Calu3 (cell line): ENCODE measurements around the gene SP6. TPM values are rescaled to one million over a fixed set of nuclear protein-coding genes. Genes with fewer than 3 reads are reported as not detected.

Experiments used
- BruUV-seq: library from RNA; stranded (reverse); fragments of 400-500 nt; replicated peaks from 2 replicates; lab custom pipeline; 2021; lab: Mats Ljungman, UMichigan
- CTCF ChIA-PET: fragments of 300-600 bp; sonication (Branson Sonifier 250); formaldehyde crosslinking; loops from one replicate; lab custom pipeline; 2022; ENCODE audit warnings: antibody characterized with exemption; lab: Charles Lee
- DNase-seq: peaks from one replicate; pipeline ENCODE4 v3.0.0; 2022
- H3K27ac Mint-ChIP-seq: one replicate; pipeline ENCODE4 v1.8.0; 2022; ENCODE audit warnings: mixed read lengths; ENCODE audit not compliant: unreplicated experiment
- H3K27me3 Mint-ChIP-seq: one replicate; pipeline ENCODE4 v1.8.0; 2022; ENCODE audit warnings: mixed read lengths; ENCODE audit not compliant: unreplicated experiment
- H3K36me3 Mint-ChIP-seq: one replicate; pipeline ENCODE4 v1.8.0; 2022; ENCODE audit warnings: mild to moderate bottlenecking, moderate library complexity, mixed read lengths; ENCODE audit not compliant: insufficient read depth, unreplicated experiment
- H3K4me1 Mint-ChIP-seq: one replicate; pipeline ENCODE4 v1.8.0; 2022; ENCODE audit warnings: mild to moderate bottlenecking, low read depth, mixed read lengths; ENCODE audit not compliant: unreplicated experiment
- H3K4me3 Mint-ChIP-seq: one replicate; pipeline ENCODE4 v1.8.0; 2022; ENCODE audit warnings: mild to moderate bottlenecking, low read depth, moderate library complexity, mixed read lengths; ENCODE audit not compliant: unreplicated experiment
- H3K9me3 Mint-ChIP-seq: one replicate; pipeline ENCODE4 v1.8.0; 2022; ENCODE audit warnings: low read depth, mixed read lengths; ENCODE audit not compliant: unreplicated experiment
- CTCF ChIP-seq: fragments of 200-600 bp; IDR thresholded peaks from one replicate; pipeline ENCODE4 v1.8.0; 2022; ENCODE audit warnings: antibody characterized with exemption; ENCODE audit not compliant: unreplicated experiment
- intact Hi-C: fragments of 100-400 bp; cut with micrococcal nuclease; formaldehyde crosslinking; loops from one replicate; pipeline ENCODE4 v1.10.0; 2022; ENCODE audit not compliant: unreplicated experiment
- total RNA-seq: library from RNA; stranded (reverse); gene quantifications from 2 replicates; pipeline ENCODE4 v1.2.3, GENCODE V29; 2022

Gene SP6
- total RNA-seq, 1 experiment from 2014 or later, result 1.1 TPM

GRCh38 chr17:47830396-47831002 is 20.5 kb downstream of the SP6 start:
- Mint-ChIP-seq H3K4me3 (peak overlapping the region; percentile 95), H3K9me3 (no peaks in the 10 kb centered on the region), H3K4me1 (peaks cover 9% of the 10 kb centered on the region), H3K27me3 (no peaks in the 10 kb centered on the region), H3K36me3 (peaks cover 65% of the 10 kb centered on the region), H3K27ac (peak overlapping the region; percentile 89)
- intact Hi-C loops, result loop anchor here (1.0 kb wide), 1 partner anchor 54 kb away; no protein-coding TSS in a partner anchor
- CTCF ChIA-PET, result interaction anchor here (0.8 to 2.0 kb wide), 8 partner anchors 9 to 1846 kb away, joined by 3 to 18 read pairs (median 6); partner anchors contain the start of genes OSBPL7 and SCRN2
- no peak for TF ChIP-seq CTCF
- no TSS peak for BruUV-seq
- no peak for DNase-seq

- Mint-ChIP-seq H3K27me3 (no peaks in the 10 kb centered on the region), H3K4me1 (peaks cover 9% of the 10 kb centered on the region), H3K27ac (no peak overlapping the region), H3K4me3 (peak overlapping the region; percentile 95), H3K36me3 (peaks cover 71% of the 10 kb centered on the region), H3K9me3 (no peaks in the 10 kb centered on the region)
- BruUV-seq, result no TSS peak
- TF ChIP-seq CTCF, result no peak
- intact Hi-C loops, result no loop called here
- CTCF ChIA-PET, result interaction anchor here (2.0 kb wide), 1 partner anchor 11 kb away, joined by 18 read pairs; the partner anchor contains the start of gene SCRN2
- DNase-seq, result no peak
Measured at GRCh38 chr17:47829870-47830269, 21.1 kb downstream of the SP6 start.

GRCh38 chr17:47823519-47823918 is 27.4 kb downstream of the SP6 start:
- Mint-ChIP-seq H3K27ac (no peak overlapping the region), H3K36me3 (peaks cover 84% of the 10 kb centered on the region), H3K9me3 (no peaks in the 10 kb centered on the region), H3K4me1 (peaks cover 20% of the 10 kb centered on the region), H3K4me3 (no peak overlapping the region), H3K27me3 (no peaks in the 10 kb centered on the region)
- intact Hi-C loops, result no loop called here
- BruUV-seq, result TSS peak; percentile 5
- no peak for TF ChIP-seq CTCF
- CTCF ChIA-PET, result no interaction called here
- no peak for DNase-seq

- H3K36me3 Mint-ChIP-seq, result peaks cover 76% of the 10 kb centered on the region
- CTCF ChIA-PET, result interaction anchor here (0.6 kb wide), 2 partner anchors 67 to 782 kb away, joined by 3 to 7 read pairs; partner anchors contain the start of gene HOXB6
- no peaks in the 10 kb centered on the region for H3K9me3 Mint-ChIP-seq
Measured at GRCh38 chr17:47822785-47823184, 28.2 kb downstream of the SP6 start.

More at GRCh38 chr17:47822785-47823184, 28.2 kb downstream of the SP6 start:
- Mint-ChIP-seq H3K4me1 (peaks cover 20% of the 10 kb centered on the region), H3K27me3 (no peaks in the 10 kb centered on the region), H3K4me3 (no peak overlapping the region), H3K27ac (no peak overlapping the region)
- intact Hi-C loops, result no loop called here
- DNase-seq, result no peak
- no peak for TF ChIP-seq CTCF
- BruUV-seq, result no TSS peak
